Stimulated activated CD4-positive, alpha-beta T cell treated with anti-CD3 and anti-CD28 coated beads, Interleukin-12 subunit alpha, Interleukin-12 subunit beta, amount 100 ng/mL, for 48 hours (primary cell): ENCODE results near the gene ZNF800.

Experiments used
- DNase-seq, 3 donors: peaks; one replicate each; pipeline ENCODE4 v3.0.0-alpha.2; 2020; ENCODE audit warnings: low read depth in 2 of 3, low spot score in 1 of 3

The ZNF800 gene

DNA sequence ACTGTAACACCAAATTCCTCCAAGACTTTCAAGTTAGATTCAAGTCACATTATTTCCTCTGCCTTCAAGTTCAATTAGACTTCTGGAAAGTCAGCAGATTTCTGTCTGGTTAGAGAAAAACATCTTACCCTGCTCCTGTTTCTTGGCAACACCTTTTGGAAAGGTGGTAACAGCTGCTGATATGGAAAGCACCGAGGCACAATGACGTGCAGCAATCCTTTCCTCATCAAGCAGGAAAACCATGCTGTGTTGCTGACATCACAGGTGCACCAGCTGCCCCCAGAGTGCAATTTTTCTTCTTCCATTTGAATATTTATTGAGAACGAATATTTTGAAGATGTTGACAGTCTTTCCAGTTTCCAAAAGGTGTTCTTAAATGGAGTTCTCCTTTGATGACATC lies 41.9 kb downstream of the ZNF800 start:
- DNase-seq, result no peak

- DNase-seq, result no peak
Observed at GRCh38 chr7:127349881-127350280, 42.6 kb downstream of the ZNF800 start.

DNA sequence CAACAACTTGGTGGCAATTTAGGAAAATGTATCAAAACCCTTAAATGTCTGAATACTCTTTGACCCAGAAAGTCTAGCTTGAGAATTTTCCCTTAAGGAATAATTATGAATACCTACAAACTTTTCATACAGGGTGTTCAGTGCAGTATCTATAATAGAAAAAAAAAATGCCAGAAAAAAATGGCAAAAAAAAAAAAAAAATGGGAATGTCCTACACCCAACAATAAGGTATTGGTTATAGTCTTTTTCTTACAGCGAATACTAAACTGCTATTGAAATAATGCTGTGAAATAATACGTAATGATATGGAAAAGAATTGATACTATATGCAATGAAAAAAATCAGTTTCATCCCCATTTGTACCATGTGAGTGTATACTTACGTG lies 44.3 kb downstream of the ZNF800 start:
- DNase-seq, result no peak

GRCh38 chr7:127347567-127348246 lies 44.8 kb downstream of the ZNF800 start:
- peak; percentile 40 to 68 (median 52) for DNase-seq

DNA sequence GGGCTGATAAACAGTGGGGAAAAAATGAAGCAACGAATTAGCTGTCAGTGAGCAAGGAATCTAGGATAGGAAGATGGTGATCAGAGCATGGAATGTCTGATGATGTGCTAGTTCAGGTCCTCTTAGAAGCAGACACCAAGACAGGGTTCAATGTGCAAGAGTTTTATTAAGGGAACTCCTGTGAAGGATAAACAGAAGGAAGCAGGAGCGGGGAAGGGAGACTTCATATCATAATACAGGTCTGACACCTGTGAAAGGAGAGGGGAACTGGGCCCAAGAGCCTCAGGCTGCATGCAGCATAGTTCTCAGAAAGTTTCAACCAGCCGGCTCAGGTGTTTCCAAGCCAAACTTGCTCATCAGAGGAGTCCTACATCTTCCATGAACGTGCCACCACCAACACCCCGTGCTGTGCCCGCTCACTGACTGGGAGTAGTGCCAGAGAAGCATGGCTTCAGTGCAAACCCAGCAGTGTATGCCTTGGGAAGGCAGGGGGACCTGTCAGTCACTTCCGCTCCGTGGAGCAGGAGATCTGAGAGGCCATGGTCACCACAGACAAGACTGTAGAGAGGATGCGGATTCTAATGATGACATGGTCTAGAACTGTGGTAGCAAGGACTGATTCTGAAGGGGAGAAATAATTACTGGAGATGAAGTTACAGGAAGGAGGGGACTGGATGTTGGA lies 45.8 kb downstream of the ZNF800 start:
- DNase-seq, result no peak

DNA sequence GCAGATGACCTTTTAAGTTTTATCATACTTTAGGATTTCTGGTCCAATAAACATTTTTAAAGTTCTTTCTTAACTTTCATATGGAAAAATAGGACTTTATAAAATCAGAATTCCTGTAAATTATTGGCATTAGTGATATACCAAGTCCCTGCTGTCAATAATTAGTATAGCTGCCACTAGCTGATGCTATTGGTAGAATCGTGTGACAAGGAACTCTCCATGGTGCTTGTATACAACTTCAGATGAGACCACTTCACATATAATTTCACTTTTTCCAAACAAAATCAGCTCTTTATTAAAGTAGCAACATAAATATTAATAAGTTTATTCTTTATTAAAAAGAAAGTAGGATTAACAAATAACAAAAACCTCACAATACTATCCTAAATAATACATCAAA lies 49.9 kb downstream of the ZNF800 start:
- DNase-seq, result no peak

DNA sequence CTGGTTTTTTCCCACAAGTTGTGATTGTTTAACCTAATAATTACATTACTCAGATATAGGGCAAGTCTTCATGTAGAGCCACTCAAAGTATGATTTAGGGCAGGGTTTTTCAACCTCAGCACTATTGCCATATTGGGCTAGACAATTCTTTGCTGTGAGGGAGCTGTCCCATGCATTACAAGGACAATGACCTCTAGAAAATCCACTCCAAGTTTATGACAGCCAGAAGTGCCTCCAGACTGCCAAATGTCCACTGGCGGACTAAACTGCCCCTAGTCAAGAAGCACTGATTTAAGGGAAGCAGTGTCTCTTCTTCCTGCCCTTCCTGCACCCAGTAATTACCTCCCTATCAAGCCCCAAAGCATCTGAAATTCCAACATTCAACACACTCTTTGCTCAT lies 54.4 kb downstream of the ZNF800 start:
- no peak for DNase-seq

GRCh38 chr7:127337581-127337980 lies 54.9 kb downstream of the ZNF800 start:
- no peak for DNase-seq

- no peak for DNase-seq
Observed at GRCh38 chr7:127336458-127336857, 56.0 kb downstream of the ZNF800 start.

DNA sequence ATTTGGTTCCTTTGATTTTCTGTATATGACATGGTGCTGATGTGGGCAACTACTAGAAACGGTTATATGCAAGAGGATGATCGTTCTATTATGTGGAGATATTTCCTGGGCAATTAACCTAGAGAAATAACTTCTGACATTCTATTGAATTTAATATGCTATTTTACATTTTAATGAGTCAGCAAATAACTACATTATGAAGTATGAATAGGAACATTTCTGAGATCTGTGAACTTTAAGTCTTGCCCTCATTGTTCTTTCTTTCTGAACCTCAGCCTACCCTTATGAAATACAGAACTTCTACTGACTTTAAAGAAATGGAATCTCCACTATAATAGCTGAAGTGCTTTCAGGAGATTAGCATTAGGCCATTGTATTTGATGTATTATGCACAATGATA lies 59.6 kb downstream of the ZNF800 start:
- no peak for DNase-seq

DNA sequence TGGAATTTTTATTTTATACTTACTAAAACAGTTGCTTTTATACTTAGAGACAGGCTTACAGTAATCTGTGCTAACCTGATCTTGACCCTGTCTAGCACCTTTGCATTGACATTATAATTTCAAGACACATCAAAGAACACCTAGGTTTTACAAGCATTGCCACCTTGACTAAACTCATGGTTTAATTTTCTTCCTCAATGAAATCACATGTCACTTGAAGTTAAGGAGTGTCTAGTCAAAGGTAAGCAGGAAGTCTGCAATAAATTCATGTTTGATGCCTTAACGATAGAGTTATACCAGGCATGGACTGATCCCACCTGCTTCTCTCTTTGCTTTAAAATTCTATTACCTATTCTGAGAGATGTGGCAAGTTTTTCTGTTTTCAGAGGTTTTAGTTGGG lies 62.4 kb downstream of the ZNF800 start:
- no peak for DNase-seq

- no peak for DNase-seq
Observed at GRCh38 chr7:127322832-127323493, 69.5 kb downstream of the ZNF800 start.

GRCh38 chr7:127322351-127322750 lies 70.2 kb downstream of the ZNF800 start:
- no peak for DNase-seq

DNA sequence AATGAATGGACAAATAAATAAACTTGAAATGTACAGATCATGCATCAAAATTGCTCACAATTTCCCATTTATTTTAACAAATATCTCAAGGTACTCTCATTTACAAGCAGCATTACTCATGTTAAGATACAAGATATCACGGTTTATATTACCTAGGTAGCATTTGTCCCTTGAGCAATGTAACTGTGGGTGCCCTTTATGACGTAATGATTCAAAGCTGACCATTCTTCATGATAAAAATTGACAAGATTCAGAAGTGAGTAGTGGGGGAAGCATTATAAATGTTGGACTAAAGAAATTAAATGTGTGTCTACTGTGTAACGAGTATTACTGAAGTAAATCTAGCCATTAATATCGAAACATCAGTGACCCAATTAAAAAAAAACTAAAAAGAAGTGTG lies 71.5 kb downstream of the ZNF800 start:
- no peak for DNase-seq
